GOT3 (cell line): Measurements from ENCODE around the gene ZNF556.

Source experiments
- DNase-seq: peaks from one replicate; lab custom pipeline; 2025; ENCODE audit warnings: mixed read lengths; lab: John Stamatoyannopoulos, UW

Gene ZNF556

DNA sequence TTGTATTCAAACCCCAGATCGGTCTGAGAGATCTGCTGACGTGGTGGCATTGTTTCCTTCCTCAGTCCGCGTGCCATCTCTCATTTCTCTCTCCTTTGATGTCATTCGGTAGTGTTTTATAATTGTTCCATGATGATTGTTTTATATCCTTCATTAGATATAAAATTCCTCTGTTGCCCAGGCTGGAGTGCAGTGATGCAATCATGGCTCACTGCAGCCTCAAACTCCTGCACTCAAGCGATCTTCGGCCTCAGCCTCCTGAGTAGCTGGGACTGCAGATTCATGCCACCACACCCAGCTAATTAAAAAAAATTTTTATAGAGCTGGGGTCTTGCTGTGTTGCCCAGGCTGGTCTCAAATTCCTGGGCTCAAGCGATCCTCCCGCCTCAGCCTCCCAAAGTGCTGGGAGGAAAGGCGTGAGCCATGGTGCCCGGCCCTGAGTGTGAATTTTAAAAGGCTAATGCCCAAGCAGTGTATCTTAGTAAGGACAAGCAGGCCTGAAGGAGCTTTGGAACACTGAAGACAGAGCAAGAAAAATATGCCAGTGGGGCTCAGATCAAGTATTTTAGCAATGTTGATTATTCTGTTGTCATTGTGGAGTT lies 38.9 kb downstream of the ZNF556 start:
- no peak for DNase-seq

- DNase-seq, result no peak
Observed at GRCh38 chr19:2906631-2907195, 39.6 kb downstream of the ZNF556 start.

DNA sequence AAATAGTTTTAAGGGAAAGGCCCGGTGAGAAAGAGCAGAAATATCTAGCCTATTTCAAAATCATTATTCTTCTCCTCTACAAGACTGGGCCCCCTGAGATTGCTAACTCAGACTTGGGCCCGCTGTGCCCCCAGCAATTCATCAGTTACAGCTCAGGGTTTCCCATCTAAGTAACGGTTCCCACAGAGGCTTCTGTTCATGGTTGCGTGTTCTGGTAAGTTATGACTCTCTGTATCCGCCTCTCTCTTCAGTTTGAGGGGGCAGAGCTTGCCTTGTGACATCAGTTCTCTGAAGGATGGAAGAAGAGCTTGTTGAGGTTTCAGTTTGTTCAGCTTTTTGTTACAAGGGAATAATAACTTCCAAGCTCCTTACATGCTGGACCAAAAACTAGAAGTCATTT lies 45.2 kb downstream of the ZNF556 start:
- DNase-seq, result no peak

- DNase-seq, result no peak
Observed at GRCh38 chr19:2917275-2918184, 50.4 kb downstream of the ZNF556 start.

- no peak for DNase-seq
Observed at GRCh38 chr19:2922987-2923386, 55.9 kb downstream of the ZNF556 start.

- DNase-seq, result no peak
Observed at GRCh38 chr19:2923510-2923909, 56.4 kb downstream of the ZNF556 start.

DNA sequence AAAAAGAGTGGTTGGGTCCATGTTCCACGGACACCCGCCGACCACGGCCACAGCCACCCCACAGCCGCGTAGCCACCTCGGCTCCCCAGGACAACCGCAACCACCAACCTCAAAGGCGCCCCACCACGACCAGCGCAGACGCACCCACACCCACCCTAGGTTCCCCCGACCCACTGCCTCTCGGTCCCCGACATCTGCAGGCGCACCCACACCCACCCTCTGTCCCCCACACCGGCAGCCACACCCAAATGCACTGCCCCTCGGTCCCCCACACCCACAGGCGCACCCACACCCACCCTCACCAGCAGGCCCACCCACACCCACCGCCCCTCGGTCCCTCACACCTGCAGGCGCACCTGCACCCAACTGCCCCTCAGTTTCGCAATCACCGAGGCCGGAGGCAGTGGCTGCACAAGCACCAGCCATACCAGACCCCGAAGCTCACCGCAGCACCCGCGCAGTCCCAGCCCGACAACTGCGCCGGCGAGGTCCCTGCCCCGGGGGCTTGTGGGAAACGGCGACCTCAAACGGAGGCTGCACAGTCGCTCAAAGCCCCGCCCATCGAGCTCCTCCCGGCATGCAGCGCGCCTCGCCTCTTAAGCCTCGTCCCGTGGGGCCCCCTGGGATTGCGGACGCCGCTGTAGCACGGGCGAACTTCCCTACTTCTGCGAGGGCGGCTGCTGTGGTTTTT lies 59.4 kb downstream of the ZNF556 start:
- DNase-seq, result no peak

GRCh38 chr19:2927032-2927430 lies 59.9 kb downstream of the ZNF556 start:
- DNase-seq, result no peak
